Erythroblast (primary cell): ENCODE results near the gene ZMAT5.

Experiments
- GATA1 ChIP-seq: IDR thresholded peaks from 2 replicates; pipeline ENCODE4 v1.6.1; 2011; ENCODE audit warnings: low read depth, mild to moderate bottlenecking, control low read depth, low read length, moderate library complexity
- POLR2A ChIP-seq: IDR thresholded peaks from 2 replicates; pipeline ENCODE4 v1.6.1; 2011; ENCODE audit warnings: mild to moderate bottlenecking, low read length

DNA sequence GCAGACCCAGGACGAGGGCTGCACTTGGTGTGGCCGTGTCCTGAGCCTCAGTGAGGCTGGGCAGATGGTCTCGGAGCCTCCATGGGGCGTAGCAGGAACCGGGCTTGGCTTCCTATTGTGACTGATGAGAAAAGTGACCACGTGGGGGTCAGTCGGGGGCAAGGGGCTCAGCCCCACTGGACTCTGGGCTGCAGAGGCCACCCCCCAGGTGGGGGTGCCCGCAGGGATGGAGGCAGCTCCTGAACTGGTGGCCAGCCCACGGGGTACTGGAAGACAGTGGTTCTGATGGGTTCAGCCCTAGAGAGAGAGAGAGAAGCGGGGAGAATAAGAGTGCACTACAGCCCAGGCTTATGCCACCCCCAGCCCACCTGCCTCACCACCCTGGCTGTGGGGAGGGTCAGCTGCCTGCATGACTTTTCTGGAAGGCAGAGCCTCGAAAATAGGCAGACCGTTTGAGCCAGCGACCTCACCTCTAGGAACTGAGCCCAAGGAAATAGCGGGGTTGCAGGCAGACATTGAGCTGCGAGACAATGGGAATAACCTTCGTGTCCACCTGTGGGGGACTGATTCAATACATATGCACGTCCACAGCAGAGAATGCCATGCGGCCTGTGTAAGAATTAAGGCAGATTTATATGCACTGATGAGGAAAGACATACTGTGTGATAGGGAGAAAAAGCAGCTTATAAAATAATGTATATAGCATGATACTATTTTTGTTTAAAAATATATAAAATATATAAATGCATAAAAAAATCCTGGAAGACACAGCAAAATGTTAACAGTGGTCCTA lies 35.6 kb downstream of the ZMAT5 start:
- TF ChIP-seq POLR2A (no peak), GATA1 (no peak)
